Stimulated activated naive CD8-positive, alpha-beta T cell treated with anti-CD3 and anti-CD28 coated beads, Interleukin-15, amount 100 ng/mL, for 72 hours (primary cell): ENCODE data around the gene PCNT.
"Not testable (repeated sequence)": the region's sequence is repeated elsewhere in the genome, so short reads cannot be mapped to it uniquely, and the experiment has no call there.

Experiments used
- ATAC-seq: fragments of 150-1000 bp; cut with Tn5 transposase; 2 replicates; pipeline ENCODE4 v1.10.0; 2021; ENCODE audit warnings: mild to moderate bottlenecking, moderate library complexity
- DNase-seq, 2 donors: peaks; one replicate each; pipeline ENCODE4 v3.0.0; 2021 to 2022
- H3K27ac Mint-ChIP-seq, 2 donors: one replicate each; pipeline ENCODE4 v1.8.0; 2022; ENCODE audit warnings: mild to moderate bottlenecking in 2 of 2, mixed read lengths in 2 of 2, moderate library complexity in 2 of 2
- H3K27me3 Mint-ChIP-seq: one replicate; pipeline ENCODE4 v1.8.0; 2022; ENCODE audit warnings: mixed read lengths
- H3K4me1 Mint-ChIP-seq: one replicate; pipeline ENCODE4 v1.8.0; 2022; ENCODE audit warnings: mild to moderate bottlenecking, mixed read lengths
- H3K4me3 Mint-ChIP-seq, 2 donors: one replicate each; pipeline ENCODE4 v1.8.0; 2022; ENCODE audit warnings: mild to moderate bottlenecking in 2 of 2, mixed read lengths in 2 of 2, moderate library complexity in 1 of 2
- H3K9me3 Mint-ChIP-seq, 2 donors: one replicate each; pipeline ENCODE4 v1.8.0; 2022; ENCODE audit warnings: mixed read lengths in 2 of 2

The PCNT gene

GRCh38 chr21:46295996-46296752, 27.8 kb upstream of the PCNT start:
- peak overlapping the region; percentile 53 to 79 for H3K4me3 Mint-ChIP-seq
- H3K27me3 Mint-ChIP-seq: peaks cover 22% of the 10 kb centered on the region
- H3K4me1 Mint-ChIP-seq: peaks cover 35% of the 10 kb centered on the region
- peak; percentile 52 to 86 for DNase-seq
- H3K9me3 Mint-ChIP-seq: no peaks in the 10 kb centered on the region
- H3K27ac Mint-ChIP-seq: peak overlapping the region; percentile 34 to 93
- ATAC-seq: peak; percentile 90

- Mint-ChIP-seq H3K4me3 (peak overlapping the region; percentile 74 to 75), H3K27ac (peak overlapping the region; percentile 52 to 67), H3K9me3 (no peaks in the 10 kb centered on the region), H3K4me1 (peaks cover 35% of the 10 kb centered on the region), H3K27me3 (peaks cover 22% of the 10 kb centered on the region)
- ATAC-seq: no peak
- peak in 1 of 2 donors; percentile 26 for DNase-seq
Measured at GRCh38 chr21:46297338-46298271, 26.4 kb upstream of the PCNT start.

- no peak for ATAC-seq
- peaks cover 22% of the 10 kb centered on the region for H3K27me3 Mint-ChIP-seq
- peaks cover 35% of the 10 kb centered on the region for H3K4me1 Mint-ChIP-seq
- DNase-seq: no peak
- peak overlapping the region in 1 of 2 donors; percentile 51 for H3K4me3 Mint-ChIP-seq
- no peaks in the 10 kb centered on the region for H3K9me3 Mint-ChIP-seq
- H3K27ac Mint-ChIP-seq: peak overlapping the region in 1 of 2 donors; percentile 48
Measured at GRCh38 chr21:46299167-46299566, 24.8 kb upstream of the PCNT start.

- Mint-ChIP-seq H3K4me3 (no peak overlapping the region), H3K9me3 (no peaks in the 10 kb centered on the region), H3K27me3 (peaks cover 14% of the 10 kb centered on the region), H3K27ac (no peak overlapping the region), H3K4me1 (peaks cover 12% of the 10 kb centered on the region)
- DNase-seq (no peak), ATAC-seq (no peak)
Measured at GRCh38 chr21:46301759-46302158, 22.2 kb upstream of the PCNT start.

GRCh38 chr21:46304437-46304836, 19.5 kb upstream of the PCNT start:
- Mint-ChIP-seq H3K4me1 (no peaks in the 10 kb centered on the region), H3K9me3 (no peaks in the 10 kb centered on the region), H3K4me3 (no peak overlapping the region), H3K27ac (no peak overlapping the region), H3K27me3 (no peaks in the 10 kb centered on the region)
- no peak for DNase-seq
- no peak for ATAC-seq

- H3K4me1 Mint-ChIP-seq: no peaks in the 10 kb centered on the region
- H3K27ac Mint-ChIP-seq: peak overlapping the region in 1 of 2 donors; percentile 12
Measured at GRCh38 chr21:46304955-46305354, 19.0 kb upstream of the PCNT start.

GRCh38 chr21:46307625-46308024, 16.3 kb upstream of the PCNT start:
- Mint-ChIP-seq H3K4me1 (no peaks in the 10 kb centered on the region), H3K27me3 (no peaks in the 10 kb centered on the region), H3K27ac (no peak overlapping the region), H3K9me3 (no peaks in the 10 kb centered on the region), H3K4me3 (no peak overlapping the region)
- DNase-seq (no peak), ATAC-seq (peak; percentile 48)

More at GRCh38 chr21:46304955-46305354, 19.0 kb upstream of the PCNT start:
- no peaks in the 10 kb centered on the region for H3K27me3 Mint-ChIP-seq
- ATAC-seq (no peak), DNase-seq (no peak)
- H3K9me3 Mint-ChIP-seq: no peaks in the 10 kb centered on the region
- H3K4me3 Mint-ChIP-seq: no peak overlapping the region

GRCh38 chr21:46308431-46308830, 15.5 kb upstream of the PCNT start:
- no peaks in the 10 kb centered on the region for H3K27me3 Mint-ChIP-seq
- no peaks in the 10 kb centered on the region for H3K4me1 Mint-ChIP-seq
- no peak overlapping the region for H3K4me3 Mint-ChIP-seq
- ATAC-seq (no peak), DNase-seq (no peak)
- H3K27ac Mint-ChIP-seq: no peak overlapping the region
- H3K9me3 Mint-ChIP-seq: no peaks in the 10 kb centered on the region

GRCh38 chr21:46310260-46310659, 13.7 kb upstream of the PCNT start:
- not testable (repeated sequence) for H3K4me3 Mint-ChIP-seq, H3K27ac Mint-ChIP-seq, H3K27me3 Mint-ChIP-seq, ATAC-seq, H3K4me1 Mint-ChIP-seq, H3K9me3 Mint-ChIP-seq, DNase-seq

GRCh38 chr21:46311568-46311967, 12.4 kb upstream of the PCNT start:
- DNase-seq: no peak
- no peaks in the 10 kb centered on the region for H3K4me1 Mint-ChIP-seq
- no peaks in the 10 kb centered on the region for H3K9me3 Mint-ChIP-seq
- H3K27me3 Mint-ChIP-seq: no peaks in the 10 kb centered on the region
- no peak for ATAC-seq
- no peak overlapping the region for H3K4me3 Mint-ChIP-seq
- H3K27ac Mint-ChIP-seq: no peak overlapping the region

- Mint-ChIP-seq H3K27me3 (no peaks in the 10 kb centered on the region), H3K9me3 (no peaks in the 10 kb centered on the region), H3K4me3 (no peak overlapping the region), H3K4me1 (no peaks in the 10 kb centered on the region), H3K27ac (no peak overlapping the region)
- no peak for DNase-seq
- no peak for ATAC-seq
Measured at GRCh38 chr21:46312949-46313348, 11.0 kb upstream of the PCNT start.

- DNase-seq (no peak), ATAC-seq (no peak)
- Mint-ChIP-seq H3K27me3 (no peaks in the 10 kb centered on the region), H3K4me1 (peaks cover 5% of the 10 kb centered on the region), H3K4me3 (no peak overlapping the region), H3K9me3 (no peaks in the 10 kb centered on the region), H3K27ac (no peak overlapping the region)
Measured at GRCh38 chr21:46314441-46315020, 9.4 kb upstream of the PCNT start.

- no peak overlapping the region for H3K4me3 Mint-ChIP-seq
- H3K9me3 Mint-ChIP-seq: no peaks in the 10 kb centered on the region
- H3K27me3 Mint-ChIP-seq: no peaks in the 10 kb centered on the region
- H3K4me1 Mint-ChIP-seq: peaks cover 21% of the 10 kb centered on the region
- no peak overlapping the region for H3K27ac Mint-ChIP-seq
- ATAC-seq (no peak), DNase-seq (no peak)
Measured at GRCh38 chr21:46316708-46317324, 7.1 kb upstream of the PCNT start.

GRCh38 chr21:46317710-46318463, 6.1 kb upstream of the PCNT start:
- no peaks in the 10 kb centered on the region for H3K27me3 Mint-ChIP-seq
- ATAC-seq: no peak
- no peak for DNase-seq
- no peak overlapping the region for H3K4me3 Mint-ChIP-seq
- H3K9me3 Mint-ChIP-seq: no peaks in the 10 kb centered on the region
- H3K4me1 Mint-ChIP-seq: peaks cover 32% of the 10 kb centered on the region
- no peak overlapping the region for H3K27ac Mint-ChIP-seq

- DNase-seq (no peak), ATAC-seq (no peak)
- Mint-ChIP-seq H3K9me3 (no peaks in the 10 kb centered on the region), H3K27me3 (no peaks in the 10 kb centered on the region), H3K4me1 (peaks cover 35% of the 10 kb centered on the region), H3K4me3 (no peak overlapping the region), H3K27ac (peak overlapping the region; percentile 46 to 59)
Measured at GRCh38 chr21:46318464-46318845, 5.5 kb upstream of the PCNT start.
